WERI-Rb-1 (cell line): ENCODE data around the gene RASSF10.

Source experiments
- DNase-seq: peaks from one replicate; pipeline ENCODE4 v3.0.0-alpha.2; 2020
- H3K27ac ChIP-seq: fragments of 250-450 bp; sonication (Bioruptor Pico); 2 replicates; pipeline ENCODE4 v1.5.1; 2020; ENCODE audit warnings: mild to moderate bottlenecking, moderate library complexity
- H3K27me3 ChIP-seq: fragments of 250-450 bp; sonication (Bioruptor Pico); 2 replicates; pipeline ENCODE4 v1.5.1; 2021; ENCODE audit warnings: mild to moderate bottlenecking, low read depth, moderate library complexity; ENCODE audit not compliant: insufficient read depth, severe bottlenecking
- H3K36me3 ChIP-seq: fragments of 250-450 bp; sonication (Bioruptor Pico); 2 replicates; pipeline ENCODE4 v1.5.1; 2020; ENCODE audit warnings: mild to moderate bottlenecking, moderate library complexity
- H3K4me3 ChIP-seq: 2 replicates; pipeline ENCODE4 v1.5.1; 2011; ENCODE audit warnings: low read depth, mild to moderate bottlenecking, control low read depth, low read length
- H3K9me3 ChIP-seq: fragments of 250-450 bp; sonication (Bioruptor Pico); 2 replicates; pipeline ENCODE4 v1.5.1; 2021; ENCODE audit warnings: mild to moderate bottlenecking, moderate library complexity; ENCODE audit not compliant: severe bottlenecking
- CTCF ChIP-seq: IDR thresholded peaks from 2 replicates; pipeline ENCODE4 v1.5.1; 2011; ENCODE audit warnings: low read depth, mild to moderate bottlenecking, control low read depth, inconsistent platforms, low read length

The RASSF10 gene

GRCh38 chr11:12989428-12990161, 19.5 kb upstream of the RASSF10 start:
- DNase-seq = no peak
- H3K27ac ChIP-seq = no peak overlapping the region
- TF ChIP-seq CTCF = no peak
- H3K27me3 ChIP-seq = peaks cover 52% of the 10 kb centered on the region
- H3K36me3 ChIP-seq = no peaks in the 10 kb centered on the region
- H3K4me3 ChIP-seq = no peak overlapping the region
- H3K9me3 ChIP-seq = no peaks in the 10 kb centered on the region

- H3K36me3 ChIP-seq = no peaks in the 10 kb centered on the region
- H3K4me3 ChIP-seq = no peak overlapping the region
- DNase-seq = no peak
- TF ChIP-seq CTCF = no peak
- H3K27me3 ChIP-seq = peaks cover 52% of the 10 kb centered on the region
- H3K9me3 ChIP-seq = no peaks in the 10 kb centered on the region
- no peak overlapping the region for H3K27ac ChIP-seq
Observed at GRCh38 chr11:12990162-12990480, 19.0 kb upstream of the RASSF10 start.

GRCh38 chr11:12991426-12991825, 17.7 kb upstream of the RASSF10 start:
- Histone ChIP-seq H3K9me3 (peaks cover 4% of the 10 kb centered on the region), H3K4me3 (no peak overlapping the region), H3K27ac (no peak overlapping the region), H3K27me3 (peaks cover 46% of the 10 kb centered on the region), H3K36me3 (no peaks in the 10 kb centered on the region)
- no peak for DNase-seq
- TF ChIP-seq CTCF = no peak

GRCh38 chr11:12993626-12994025, 15.5 kb upstream of the RASSF10 start:
- no peak overlapping the region for H3K27ac ChIP-seq
- H3K27me3 ChIP-seq = peaks cover 40% of the 10 kb centered on the region
- H3K4me3 ChIP-seq = no peak overlapping the region
- no peak for DNase-seq
- no peaks in the 10 kb centered on the region for H3K36me3 ChIP-seq
- H3K9me3 ChIP-seq = peaks cover 4% of the 10 kb centered on the region
- TF ChIP-seq CTCF = no peak

- DNase-seq = no peak
- TF ChIP-seq CTCF = no peak
- Histone ChIP-seq H3K9me3 (peaks cover 4% of the 10 kb centered on the region), H3K27ac (no peak overlapping the region), H3K4me3 (no peak overlapping the region), H3K27me3 (peaks cover 44% of the 10 kb centered on the region), H3K36me3 (no peaks in the 10 kb centered on the region)
Observed at GRCh38 chr11:12994476-12994875, 14.6 kb upstream of the RASSF10 start.

- H3K9me3 ChIP-seq = peaks cover 4% of the 10 kb centered on the region
- no peak for DNase-seq
- peaks cover 42% of the 10 kb centered on the region for H3K27me3 ChIP-seq
Observed at GRCh38 chr11:12995188-12995587, 13.9 kb upstream of the RASSF10 start.

More at GRCh38 chr11:12995188-12995587, 13.9 kb upstream of the RASSF10 start:
- no peak overlapping the region for H3K4me3 ChIP-seq
- no peak for TF ChIP-seq CTCF
- no peaks in the 10 kb centered on the region for H3K36me3 ChIP-seq
- no peak overlapping the region for H3K27ac ChIP-seq
